ENCODE measurements around the gene NUP43.
A peak's percentile ranks its signal among the peaks of the same experiment; 100 is the strongest.

The NUP43 gene

GRCh38 chr6:149771925-149772324, 25.6 kb upstream of the NUP43 start:
- no peak for TF ChIP-seq CTCF (conservative IDR thresholded peaks at IDR 0.05; ENCODE audit: low read depth, low read length)
- no peak for DNase-seq (ENCODE audit: low read depth)
- no peak overlapping the region for H3K4me3 ChIP-seq (ENCODE audit: low read length)

GRCh38 chr6:149771185-149771584, 24.9 kb upstream of the NUP43 start:
- no peak for DNase-seq (ENCODE audit: low read depth)
- H3K4me3 ChIP-seq (ENCODE audit: low read length) = no peak overlapping the region
- TF ChIP-seq CTCF (conservative IDR thresholded peaks at IDR 0.05; ENCODE audit: low read depth, low read length) = no peak

- no peak for TF ChIP-seq CTCF (conservative IDR thresholded peaks at IDR 0.05; ENCODE audit: low read depth, low read length)
- no peak for DNase-seq (ENCODE audit: low read depth)
- no peak overlapping the region for H3K4me3 ChIP-seq (ENCODE audit: low read length)
Observed at GRCh38 chr6:149769676-149770075, 23.3 kb upstream of the NUP43 start.

GRCh38 chr6:149766156-149766769, 19.9 kb upstream of the NUP43 start:
- no peak overlapping the region for H3K4me3 ChIP-seq (ENCODE audit: low read length)
- TF ChIP-seq CTCF (conservative IDR thresholded peaks at IDR 0.05; ENCODE audit: low read depth, low read length) = no peak
- DNase-seq (ENCODE audit: low read depth) = peak; percentile 47

GRCh38 chr6:149763866-149764265, 17.5 kb upstream of the NUP43 start:
- TF ChIP-seq CTCF (conservative IDR thresholded peaks at IDR 0.05; ENCODE audit: low read depth, low read length) = no peak
- no peak for DNase-seq (ENCODE audit: low read depth)
- H3K4me3 ChIP-seq (ENCODE audit: low read length) = no peak overlapping the region

- no peak for DNase-seq (ENCODE audit: low read depth)
- H3K4me3 ChIP-seq (ENCODE audit: low read length) = no peak overlapping the region
- TF ChIP-seq CTCF (conservative IDR thresholded peaks at IDR 0.05; ENCODE audit: low read depth, low read length) = no peak
Observed at GRCh38 chr6:149761438-149761837, 15.1 kb upstream of the NUP43 start.

- DNase-seq (ENCODE audit: low read depth) = no peak
- H3K4me3 ChIP-seq (ENCODE audit: low read length) = no peak overlapping the region
- no peak for TF ChIP-seq CTCF (conservative IDR thresholded peaks at IDR 0.05; ENCODE audit: low read depth, low read length)
Observed at GRCh38 chr6:149756261-149756636, 9.9 kb upstream of the NUP43 start.

All from retinal pigment epithelial cell (primary cell).